PC-3 (cell line): Measurements from ENCODE around the gene PGAP2. TPM values are rescaled to one million over a fixed set of nuclear protein-coding genes. Genes with fewer than 3 reads are reported as not detected.
"Not testable (repeated sequence)": the region's sequence is repeated elsewhere in the genome, so short reads cannot be mapped to it uniquely, and the experiment has no call there.

Experiments
- ATAC-seq: fragments of 200-7000 bp; cut with Tn5 transposase; 2 replicates; pipeline ENCODE4 v1.9.1; 2020; ENCODE audit warnings: mild to moderate bottlenecking, moderate library complexity
- BruUV-seq: library from RNA; stranded (reverse); fragments of 400-500 nt; replicated peaks from 2 replicates; lab custom pipeline; 2021; lab: Mats Ljungman, UMichigan
- CTCF ChIA-PET: fragments of 300-600 bp; sonication (Branson Sonifier 250); formaldehyde crosslinking; loops from one replicate; lab custom pipeline; 2022; ENCODE audit warnings: antibody characterized with exemption; lab: Charles Lee
- POLR2A ChIA-PET: fragments of 300-600 bp; sonication (Branson Sonifier 250); formaldehyde crosslinking; loops from one replicate; lab custom pipeline; 2022; ENCODE audit warnings: antibody characterized with exemption; ENCODE audit not compliant: unreplicated experiment; lab: Charles Lee
- DNase-seq: peaks from one replicate; pipeline ENCODE4 v3.0.0-alpha.2; 2015
- H2AFZ ChIP-seq: fragments of 300-600 bp; sonication (generic); 2 replicates; pipeline ENCODE4 v1.6.0; 2016; ENCODE audit warnings: antibody characterized with exemption, low read length
- H3F3A ChIP-seq: fragments of 300-600 bp; sonication (generic); one replicate; pipeline ENCODE4 v1.6.0; 2017; ENCODE audit warnings: antibody characterized with exemption, low read length, control low read depth, mild to moderate bottlenecking; ENCODE audit not compliant: unreplicated experiment
- H3K27ac ChIP-seq: fragments of 300-600 bp; sonication (generic); 2 replicates; pipeline ENCODE4 v1.5.1; 2016; ENCODE audit warnings: mild to moderate bottlenecking, low read length
- H3K27me3 ChIP-seq: fragments of 300-600 bp; sonication (generic); 2 replicates; pipeline ENCODE4 v1.6.1; 2016; ENCODE audit warnings: low read length, mixed read lengths
- H3K36me3 ChIP-seq: fragments of 300-600 bp; sonication (generic); 2 replicates; pipeline ENCODE4 v1.6.1; 2016; ENCODE audit warnings: low read depth, mixed run types, low read length, mixed read lengths
- H3K4me1 ChIP-seq: fragments of 300-600 bp; sonication (generic); 2 replicates; pipeline ENCODE4 v1.5.1; 2016; ENCODE audit warnings: low read length; ENCODE audit not compliant: insufficient read depth
- H3K4me2 ChIP-seq: fragments of 300-600 bp; sonication (generic); 2 replicates; pipeline ENCODE4 v1.6.0; 2016; ENCODE audit warnings: low read length
- H3K4me3 ChIP-seq: fragments of 300-600 bp; sonication (generic); 2 replicates; pipeline ENCODE4 v1.5.1; 2016; ENCODE audit warnings: mild to moderate bottlenecking, low read length, mixed read lengths
- H3K79me2 ChIP-seq: fragments of 300-600 bp; sonication (generic); 2 replicates; pipeline ENCODE4 v1.6.1; 2017; ENCODE audit warnings: low read length, mixed read lengths
- H3K9ac ChIP-seq: fragments of 300-600 bp; sonication (generic); 2 replicates; pipeline ENCODE4 v1.6.0; 2016; ENCODE audit warnings: mild to moderate bottlenecking, low read length
- H3K9me2 ChIP-seq: fragments of 300-600 bp; sonication (generic); replicated peaks from 2 replicates; pipeline ENCODE4 v1.6.1; 2016; ENCODE audit warnings: mixed run types, low read length, mixed read lengths
- H3K9me3 ChIP-seq: fragments of 300-600 bp; sonication (generic); 2 replicates; pipeline ENCODE4 v1.6.1; 2016; ENCODE audit warnings: low read length, mixed read lengths
- H4K20me1 ChIP-seq: fragments of 300-600 bp; sonication (generic); 2 replicates; pipeline ENCODE4 v1.6.1; 2016; ENCODE audit warnings: low read length, mixed read lengths
- EZH2 ChIP-seq: fragments of 300-600 bp; sonication (generic); IDR thresholded peaks from one replicate; pipeline ENCODE4 v1.6.1; 2017; ENCODE audit warnings: antibody characterized with exemption, mild to moderate bottlenecking, low read length; ENCODE audit not compliant: unreplicated experiment
- EZH2phosphoT487 ChIP-seq: fragments of 300-600 bp; sonication (generic); IDR thresholded peaks from 2 replicates; pipeline ENCODE4 v1.6.1; 2018; ENCODE audit warnings: mild to moderate bottlenecking, antibody characterized with exemption, low read length, borderline replicate concordance
- intact Hi-C: fragments of 100-400 bp; cut with micrococcal nuclease; formaldehyde crosslinking; loops from 2 replicates; pipeline ENCODE4 v1.9.0; 2023
- total RNA-seq: library from RNA; depleted of rRNA; stranded (reverse); fragments of >200 nt; gene quantifications from 2 replicates; pipeline ENCODE4 v1.2.3, GENCODE V29; 2014
- TF ChIP-seq, protein P1 (sequence below): fragments of 300-600 bp; sonication (generic); conservative IDR thresholded peaks from 2 replicates; pipeline ENCODE4 v1.5.1; 2017; ENCODE audit warnings: antibody characterized with exemption, low read depth, mild to moderate bottlenecking, low read length

PGAP2 gene
- total RNA-seq, 1 experiment from 2014 or later, result 25.9 TPM

DNA sequence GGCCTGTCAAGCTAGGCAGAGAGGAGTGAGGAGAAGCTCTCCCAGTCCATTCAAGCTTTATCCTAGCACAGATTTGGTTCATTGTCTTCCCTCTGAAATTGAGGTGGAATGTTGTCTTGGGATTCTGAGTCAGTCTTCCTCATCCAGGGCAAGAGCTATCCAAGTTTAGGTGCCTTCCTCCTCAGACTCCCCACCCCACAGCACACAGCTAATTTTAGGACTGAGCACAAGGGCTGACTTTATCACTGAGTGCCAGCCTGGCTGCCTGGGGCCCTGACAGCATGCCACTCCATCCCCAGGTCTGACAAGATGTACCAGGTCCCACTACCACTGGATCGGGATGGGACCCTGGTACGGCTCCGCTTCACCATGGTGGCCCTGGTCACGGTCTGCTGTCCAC, 2.6 kb downstream of the PGAP2 start:
- Histone ChIP-seq H3K27me3 (no peaks in the 10 kb centered on the region), H3F3A (no peaks in the 10 kb centered on the region), H3K4me1 (peaks cover 4% of the 10 kb centered on the region; the same call in 1 of the 2 replicates), H2AFZ (no peak overlapping the region), H3K27ac (no peak overlapping the region), H3K4me3 (no peak overlapping the region), H3K9ac (no peak overlapping the region), H3K9me3 (no peaks in the 10 kb centered on the region), H3K36me3 (no peaks in the 10 kb centered on the region), H4K20me1 (no peaks in the 10 kb centered on the region), H3K4me2 (no peak overlapping the region), H3K9me2 (no peaks in the 10 kb centered on the region), H3K79me2 (no peaks in the 10 kb centered on the region)
- ChIA-PET CTCF (no interaction called here), POLR2A (no interaction called here)
- no TSS peak for BruUV-seq
- DNase-seq (no peak), ATAC-seq (no peak)
- intact Hi-C loops, result no loop called here
- TF ChIP-seq, protein P1, sequence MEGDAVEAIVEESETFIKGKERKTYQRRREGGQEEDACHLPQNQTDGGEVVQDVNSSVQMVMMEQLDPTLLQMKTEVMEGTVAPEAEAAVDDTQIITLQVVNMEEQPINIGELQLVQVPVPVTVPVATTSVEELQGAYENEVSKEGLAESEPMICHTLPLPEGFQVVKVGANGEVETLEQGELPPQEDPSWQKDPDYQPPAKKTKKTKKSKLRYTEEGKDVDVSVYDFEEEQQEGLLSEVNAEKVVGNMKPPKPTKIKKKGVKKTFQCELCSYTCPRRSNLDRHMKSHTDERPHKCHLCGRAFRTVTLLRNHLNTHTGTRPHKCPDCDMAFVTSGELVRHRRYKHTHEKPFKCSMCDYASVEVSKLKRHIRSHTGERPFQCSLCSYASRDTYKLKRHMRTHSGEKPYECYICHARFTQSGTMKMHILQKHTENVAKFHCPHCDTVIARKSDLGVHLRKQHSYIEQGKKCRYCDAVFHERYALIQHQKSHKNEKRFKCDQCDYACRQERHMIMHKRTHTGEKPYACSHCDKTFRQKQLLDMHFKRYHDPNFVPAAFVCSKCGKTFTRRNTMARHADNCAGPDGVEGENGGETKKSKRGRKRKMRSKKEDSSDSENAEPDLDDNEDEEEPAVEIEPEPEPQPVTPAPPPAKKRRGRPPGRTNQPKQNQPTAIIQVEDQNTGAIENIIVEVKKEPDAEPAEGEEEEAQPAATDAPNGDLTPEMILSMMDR, result no peak
- TF ChIP-seq EZH2phosphoT487 (no peak), EZH2 (no peak)

DNA sequence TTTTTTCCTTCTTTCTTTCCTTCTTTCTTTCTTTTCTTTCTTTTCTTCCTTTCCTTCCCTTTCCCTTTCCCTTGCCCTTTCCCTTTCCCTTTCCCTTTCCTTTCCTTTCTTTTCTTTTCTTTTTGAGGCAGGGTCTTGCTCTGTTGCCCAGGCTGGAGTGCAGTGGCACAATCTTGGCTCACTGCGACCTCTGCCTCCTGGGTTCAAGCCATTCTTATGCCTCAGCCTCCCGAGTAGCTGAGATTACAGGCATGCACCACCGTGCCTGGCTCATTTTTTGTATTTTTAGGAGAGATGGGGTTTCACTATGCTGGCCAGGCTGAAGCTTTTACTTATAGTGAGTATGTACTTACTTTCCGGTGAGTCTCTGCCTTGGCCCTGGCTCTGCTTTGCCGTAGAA, 6.5 kb downstream of the PGAP2 start:
- H3K4me2 ChIP-seq, H3K9ac ChIP-seq, H2AFZ ChIP-seq, H3K79me2 ChIP-seq, intact Hi-C loops, H3K4me1 ChIP-seq, H3K27me3 ChIP-seq, ATAC-seq, DNase-seq, H3F3A ChIP-seq, H3K9me3 ChIP-seq, CTCF ChIA-PET, BruUV-seq, H4K20me1 ChIP-seq, H3K27ac ChIP-seq, H3K9me2 ChIP-seq, H3K4me3 ChIP-seq, H3K36me3 ChIP-seq: not testable (repeated sequence)
- POLR2A ChIA-PET, result interaction anchor here (0.6 kb wide), 1 partner anchor 17 kb away, joined by 4 read pairs; no protein-coding TSS in a partner anchor

DNA sequence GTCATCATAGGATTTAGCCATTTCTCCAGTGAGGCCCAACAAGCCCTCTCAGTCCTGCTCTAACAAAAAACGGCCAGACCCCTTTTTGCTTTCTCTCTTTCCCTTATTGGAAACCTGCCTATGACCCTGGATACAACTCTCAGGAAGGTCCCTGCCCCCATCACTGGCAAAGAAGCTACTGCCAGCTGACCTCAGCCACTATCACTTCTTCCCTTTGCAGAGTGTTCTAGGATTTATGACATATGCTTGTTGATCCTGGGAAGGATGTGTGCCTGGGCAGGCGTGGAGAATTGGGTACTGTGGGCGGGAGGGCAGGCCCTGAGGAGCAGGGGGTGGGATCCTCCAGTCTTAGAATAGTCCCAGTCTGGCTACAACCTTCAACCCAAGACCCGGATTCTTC, 7.5 kb downstream of the PGAP2 start:
- no peak overlapping the region for H3K27ac ChIP-seq
- ATAC-seq, result no peak

More for the DNA sequence above, 7.5 kb downstream of the PGAP2 start:
- no peaks in the 10 kb centered on the region for H3K4me1 ChIP-seq
- no peaks in the 10 kb centered on the region for H3K27me3 ChIP-seq
- ChIA-PET POLR2A (no interaction called here), CTCF (interaction anchor here (0.6 kb wide), 1 partner anchor 371 kb away, joined by 3 read pairs; no protein-coding TSS in a partner anchor)
- no peak overlapping the region for H3K9ac ChIP-seq
- no peak overlapping the region for H3K4me3 ChIP-seq
- no peaks in the 10 kb centered on the region for H3K36me3 ChIP-seq
- intact Hi-C loops, result no loop called here
- H3K4me2 ChIP-seq, result no peak overlapping the region
- H2AFZ ChIP-seq, result no peak overlapping the region
- no peaks in the 10 kb centered on the region for H4K20me1 ChIP-seq
- BruUV-seq, result no TSS peak
- H3K9me2 ChIP-seq, result no peaks in the 10 kb centered on the region
- TF ChIP-seq EZH2 (no peak), EZH2phosphoT487 (no peak)
- TF ChIP-seq, protein P1, result no peak
- DNase-seq, result no peak
- H3F3A ChIP-seq, result no peaks in the 10 kb centered on the region
- no peaks in the 10 kb centered on the region for H3K9me3 ChIP-seq
- no peaks in the 10 kb centered on the region for H3K79me2 ChIP-seq
